Adrenal gland (tissue), 12 donors: ENCODE results near the gene LIG1. TPM values are rescaled to one million over a fixed set of nuclear protein-coding genes. Genes with fewer than 3 reads are reported as not detected.

ENCODE experiments used
- DNase-seq, 7 donors: peaks; one replicate each; pipeline ENCODE4 v3.0.0-alpha.2; 2019 to 2020
- H3K27ac ChIP-seq, 5 donors: fragments of 200-600 bp; sonication (generic) in 4 of 5; 1 replicate in 3 of 5; 2 replicates in 2 of 5; pipeline versions ENCODE4 v1.5.1 to v1.8.0; 2016 to 2020; ENCODE audit warnings: mild to moderate bottlenecking in 1 of 5
- H3K27me3 ChIP-seq: fragments of 200-600 bp; 2 replicates; pipeline ENCODE4 v1.8.0; 2021
- H3K36me3 ChIP-seq, 2 donors: fragments of 200-600 bp; replicated peaks in 1 of 2; 1 replicate in 1 of 2; 2 replicates in 1 of 2; pipeline versions ENCODE4 v1.5.1 to v1.8.0; 2018 to 2022
- H3K4me1 ChIP-seq, 2 donors: fragments of 200-600 bp; replicated peaks in 1 of 2; 1 replicate in 1 of 2; 2 replicates in 1 of 2; pipeline versions ENCODE4 v1.5.1 to v1.8.0; 2018 to 2021
- H3K4me3 ChIP-seq, 4 donors: fragments of 200-600 bp; sonication (generic) in 3 of 4; one replicate each; pipeline ENCODE4 v1.5.1; 2016 to 2018
- H3K9me3 ChIP-seq, 3 donors: fragments of 200-600 bp; sonication (generic) in 1 of 3; replicated peaks in 1 of 3; 1 replicate in 2 of 3; 2 replicates in 1 of 3; pipeline versions ENCODE4 v1.5.1 to v1.8.0; 2016 to 2021
- POLR2A ChIP-seq, 2 donors: fragments of 450-650 bp; IDR thresholded peaks; one replicate each; pipeline ENCODE4 v1.6.1; 2017; ENCODE audit warnings: antibody characterized with exemption in 2 of 2, mild to moderate bottlenecking in 2 of 2, moderate library complexity in 1 of 2
- WGBS, 4 donors: extraction: QIAGEN DNeasy Blood & Tissue Kit in 2 of 4; methylation state at CpG; one replicate each; pipeline versions ENCODE4 v1.1.5 to v1.1.7; 2013 to 2017; 5-methylcytosine and 5-hydroxymethylcytosine counted together
- intact Hi-C, 2 donors: fragments of 100-400 bp; cut with DNase I; formaldehyde crosslinking; loops; one replicate each; pipeline versions ENCODE4 v1.14.1 to v1.15.0; 2022 to 2023
- polyA plus RNA-seq, 3 donors: library from polyadenylated mRNA; stranded (reverse); fragments of 200-250 nt in 2 of 3; fragments of 350-450 nt in 1 of 3; fragmentation: Illumina TruSeq in 1 of 3; extraction: RNeasy Lipid Tissue Mini Kit (QIAGEN cat#74804) in 1 of 3; gene quantifications; one replicate each; pipeline ENCODE4 v1.2.3, GENCODE V29; 2013 to 2014
- total RNA-seq, 9 donors: library from RNA; depleted of rRNA in 4 of 9; stranded (reverse); fragments of >200 nt in 4 of 9; fragments of 120-200 nt in 1 of 9; fragmentation: NEBNext Ultra II Directional in 1 of 9; extraction: Animal tissue kit (Norgen Biotek cat#: 25700) in 1 of 9; gene quantifications; one replicate each; pipeline versions ENCODE4 v1.1.0 to v1.2.4, GENCODE V29; 2013 to 2023
- TF ChIP-seq, protein P1 (sequence below), 6 experiments: fragments of 450-650 bp in 4 of 6; fragments of 200-600 bp in 2 of 6; sonication (generic) in 1 of 6; IDR thresholded peaks; 1 replicate in 5 of 6; 2 replicates in 1 of 6; pipeline versions ENCODE4 v1.5.1 to v1.8.0; 2016 to 2021; ENCODE audit warnings: antibody characterized with exemption in 6 of 6, mild to moderate bottlenecking in 2 of 6, moderate library complexity in 1 of 6
- donor health status: healthy with polysubstance abuse.
- donor health status: Bipolar disorder and iron deficiency.
- donor health status: DM: yes; HTN: yes; CAD: no.
- donor health status: DM: no; HTN: no; CAD: no.
- donor health status: DM: no; HTN: no; CAD: no.
- donor health status: DM: yes; HTN: yes; CAD: no.

Gene LIG1
- total and polyA plus RNA-seq, 12 donors: 7.5 to 79.6 (median 15.7) TPM

DNA sequence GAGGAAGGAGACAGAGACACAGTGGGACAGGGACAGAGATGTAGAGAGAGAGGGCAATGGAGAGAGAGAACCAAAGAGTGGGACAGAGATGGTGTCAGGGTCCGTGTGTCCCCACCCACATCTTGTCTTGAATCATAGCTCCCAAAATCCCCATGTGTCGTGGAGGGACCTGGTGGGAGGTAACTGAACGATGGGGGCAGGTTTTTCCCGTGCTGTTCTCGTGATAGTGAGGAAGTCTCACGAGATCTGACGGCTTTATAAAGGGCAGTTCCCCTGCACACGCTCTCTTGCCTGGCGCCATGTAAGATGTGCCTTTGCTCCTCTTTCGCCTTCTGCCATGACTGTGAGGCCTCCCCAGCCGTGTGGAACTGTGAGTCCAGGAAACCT lies 52.0 kb downstream of the LIG1 start:
- DNase-seq: no peak
- no peaks in the 10 kb centered on the region for H3K36me3 ChIP-seq
- intact Hi-C loops: no loop called here
- no peaks in the 10 kb centered on the region for H3K27me3 ChIP-seq
- 86 to 91% (median 87%) methylated on average over 11 of the region's 11 CpGs for WGBS, 4 donors
- H3K9me3 ChIP-seq: no peaks in the 10 kb centered on the region
- no peaks in the 10 kb centered on the region for H3K4me1 ChIP-seq
- H3K4me3 ChIP-seq: no peak overlapping the region
- H3K27ac ChIP-seq: no peak overlapping the region
- TF ChIP-seq POLR2A (IDR thresholded peaks at IDR 0.05): no peak
- TF ChIP-seq, protein P1, sequence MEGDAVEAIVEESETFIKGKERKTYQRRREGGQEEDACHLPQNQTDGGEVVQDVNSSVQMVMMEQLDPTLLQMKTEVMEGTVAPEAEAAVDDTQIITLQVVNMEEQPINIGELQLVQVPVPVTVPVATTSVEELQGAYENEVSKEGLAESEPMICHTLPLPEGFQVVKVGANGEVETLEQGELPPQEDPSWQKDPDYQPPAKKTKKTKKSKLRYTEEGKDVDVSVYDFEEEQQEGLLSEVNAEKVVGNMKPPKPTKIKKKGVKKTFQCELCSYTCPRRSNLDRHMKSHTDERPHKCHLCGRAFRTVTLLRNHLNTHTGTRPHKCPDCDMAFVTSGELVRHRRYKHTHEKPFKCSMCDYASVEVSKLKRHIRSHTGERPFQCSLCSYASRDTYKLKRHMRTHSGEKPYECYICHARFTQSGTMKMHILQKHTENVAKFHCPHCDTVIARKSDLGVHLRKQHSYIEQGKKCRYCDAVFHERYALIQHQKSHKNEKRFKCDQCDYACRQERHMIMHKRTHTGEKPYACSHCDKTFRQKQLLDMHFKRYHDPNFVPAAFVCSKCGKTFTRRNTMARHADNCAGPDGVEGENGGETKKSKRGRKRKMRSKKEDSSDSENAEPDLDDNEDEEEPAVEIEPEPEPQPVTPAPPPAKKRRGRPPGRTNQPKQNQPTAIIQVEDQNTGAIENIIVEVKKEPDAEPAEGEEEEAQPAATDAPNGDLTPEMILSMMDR (IDR thresholded peaks at IDR 0.05): no peak

DNA sequence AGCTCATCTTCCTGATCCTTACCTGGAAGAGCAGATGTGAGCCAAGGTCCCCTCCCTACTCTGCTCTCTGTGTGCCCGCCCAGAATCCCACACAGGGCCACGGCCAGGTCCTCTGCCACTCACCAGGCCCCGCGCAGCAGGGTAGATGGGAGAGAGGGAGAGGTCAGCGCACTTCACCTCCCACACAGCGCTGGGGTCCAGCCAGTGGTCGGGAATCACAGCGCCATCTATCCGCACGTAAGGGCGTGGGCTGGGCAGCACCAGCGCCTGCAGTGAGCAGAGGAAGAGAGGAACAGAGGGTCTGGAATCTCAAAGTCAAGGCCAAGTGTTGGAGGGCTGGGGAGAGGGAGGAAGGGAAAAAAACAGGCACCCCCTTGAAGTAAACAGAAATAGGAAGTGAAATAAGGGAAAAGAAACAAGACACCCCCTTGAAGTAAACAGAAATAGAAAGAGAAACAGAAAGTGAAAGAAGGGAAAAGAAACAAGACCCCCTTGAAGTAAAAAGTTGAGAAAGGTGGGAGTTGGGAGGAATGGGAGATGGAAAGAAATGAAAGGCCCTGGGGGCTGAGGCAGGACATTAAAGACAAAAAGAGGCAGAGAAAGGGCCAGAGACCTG lies 52.5 kb downstream of the LIG1 start:
- Histone ChIP-seq H3K27ac (no peak overlapping the region), H3K9me3 (no peaks in the 10 kb centered on the region), H3K36me3 (no peaks in the 10 kb centered on the region), H3K27me3 (no peaks in the 10 kb centered on the region), H3K4me3 (no peak overlapping the region), H3K4me1 (no peaks in the 10 kb centered on the region)
- WGBS, 4 donors: 58 to 74% (median 72%) methylated on average over 12 of the region's 12 CpGs
- intact Hi-C loops: no loop called here
- DNase-seq: no peak
- TF ChIP-seq POLR2A (IDR thresholded peaks at IDR 0.05): no peak
- TF ChIP-seq, protein P1 (IDR thresholded peaks at IDR 0.05): no peak

DNA sequence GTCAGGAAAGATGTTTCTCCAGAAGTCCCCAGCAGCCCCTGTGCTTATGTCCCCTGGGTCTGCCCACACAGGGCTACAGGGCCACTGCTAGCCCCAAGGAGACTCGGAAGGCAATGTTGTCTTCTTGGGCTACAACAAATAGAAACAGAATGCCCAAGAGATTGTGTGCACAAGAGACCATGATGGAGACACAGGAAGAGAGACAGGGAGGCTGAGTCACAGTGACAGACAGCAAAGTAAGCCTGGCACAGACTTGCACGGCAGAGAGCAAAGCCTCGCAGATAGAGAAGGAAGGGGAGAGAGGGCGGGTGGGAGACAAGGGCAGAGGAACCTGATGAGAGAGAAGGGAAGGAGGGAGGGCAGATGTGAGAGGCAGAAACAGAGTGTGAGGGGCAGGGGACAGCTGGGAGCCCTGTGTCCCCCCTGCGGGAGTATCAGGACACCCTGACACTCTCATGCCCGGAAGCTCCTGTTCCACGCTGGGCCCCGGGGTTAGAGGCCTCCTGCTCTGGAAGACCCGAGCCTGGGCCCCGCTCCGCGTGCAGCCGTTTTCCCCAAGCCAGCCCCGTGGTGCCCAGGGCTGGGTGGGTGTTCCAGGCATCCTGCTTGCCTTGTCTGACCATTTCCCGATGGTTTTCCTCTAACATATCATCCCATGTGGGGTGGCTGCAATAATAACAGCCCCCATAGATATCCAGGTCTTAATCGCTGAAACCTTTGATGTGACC lies 56.8 kb downstream of the LIG1 start:
- intact Hi-C loops: no loop called here
- Histone ChIP-seq H3K27ac (no peak overlapping the region), H3K27me3 (no peaks in the 10 kb centered on the region), H3K36me3 (no peaks in the 10 kb centered on the region), H3K9me3 (no peaks in the 10 kb centered on the region), H3K4me3 (no peak overlapping the region), H3K4me1 (peaks cover 6 to 11% of the 10 kb centered on the region in 2 donors)
- TF ChIP-seq, protein P1 (IDR thresholded peaks at IDR 0.05): no peak
- no peak for TF ChIP-seq POLR2A (IDR thresholded peaks at IDR 0.05)
- no peak for DNase-seq
- WGBS, 4 donors: 83 to 92% (median 88%) methylated on average over 14 to 16 of the region's 16 CpGs

DNA sequence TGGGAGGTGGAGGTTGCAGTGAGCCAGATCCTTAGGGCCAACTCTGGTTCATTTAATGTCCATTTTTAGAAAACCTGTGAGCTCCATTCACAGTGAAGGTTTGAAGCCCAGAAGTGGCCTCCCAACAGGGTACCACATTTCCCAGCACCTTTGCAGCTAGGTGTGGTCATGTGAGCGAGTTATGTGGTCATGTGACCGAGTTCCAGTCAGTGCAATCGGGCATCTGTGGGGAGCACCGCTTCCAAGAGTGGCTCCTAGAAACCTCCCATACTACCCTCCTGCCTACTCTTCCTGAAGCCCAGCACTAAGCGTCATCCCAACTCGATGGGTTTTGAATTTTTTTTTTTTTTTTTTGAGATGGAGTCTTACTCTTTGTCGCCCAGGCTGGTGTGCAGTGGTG lies 58.9 kb downstream of the LIG1 start:
- no peak for DNase-seq
- Histone ChIP-seq H3K27ac (peak overlapping the region; percentile 86 to 99 (median 93)), H3K36me3 (no peaks in the 10 kb centered on the region), H3K4me3 (no peak overlapping the region), H3K27me3 (no peaks in the 10 kb centered on the region), H3K9me3 (no peaks in the 10 kb centered on the region), H3K4me1 (peaks cover 6 to 21% of the 10 kb centered on the region in 2 donors)
- WGBS, 4 donors: 56 to 66% (median 61%) methylated on average over 7 of the region's 7 CpGs
- intact Hi-C loops: no loop called here
- no peak for TF ChIP-seq POLR2A (IDR thresholded peaks at IDR 0.05)
- TF ChIP-seq, protein P1 (IDR thresholded peaks at IDR 0.05): no peak
